Upper lobe of right lung (tissue), 1 donor: ENCODE results near the gene ECM2. TPM values are rescaled to one million over a fixed set of nuclear protein-coding genes. Genes with fewer than 3 reads are reported as not detected.

ENCODE experiments used
- ATAC-seq: fragments of 200-7000 bp; cut with Tn5 transposase; one replicate; pipeline ENCODE4 v1.9.1; 2020; ENCODE audit warnings: mild to moderate bottlenecking, moderate library complexity
- DNase-seq: peaks from one replicate; pipeline ENCODE4 v3.0.0-alpha.2; 2020
- H3K27ac ChIP-seq: fragments of 200-600 bp; one replicate; pipeline ENCODE4 v1.8.0; 2022
- H3K27me3 ChIP-seq: fragments of 200-600 bp; one replicate; pipeline ENCODE4 v1.8.0; 2022; ENCODE audit warnings: mild to moderate bottlenecking
- H3K36me3 ChIP-seq: fragments of 200-600 bp; one replicate; pipeline ENCODE4 v1.8.0; 2022
- H3K4me1 ChIP-seq: fragments of 200-600 bp; one replicate; pipeline ENCODE4 v1.8.0; 2022
- H3K4me3 ChIP-seq: fragments of 200-600 bp; one replicate; pipeline ENCODE4 v1.8.0; 2022; ENCODE audit warnings: mild to moderate bottlenecking
- H3K9me3 ChIP-seq: fragments of 200-600 bp; one replicate; pipeline ENCODE4 v1.8.0; 2022
- intact Hi-C: fragments of 100-400 bp; cut with DNase I; formaldehyde crosslinking; loops from one replicate; pipeline ENCODE4 v1.11.0; 2022
- total RNA-seq: library from RNA; stranded (reverse); fragmentation: NEBNext Ultra II Directional; extraction: Animal tissue kit (Norgen Biotek cat#: 25700); gene quantifications from one replicate; pipeline ENCODE4 v1.2.1, GENCODE V29; 2021
- TF ChIP-seq, protein P1 (sequence below): fragments of 200-600 bp; IDR thresholded peaks from one replicate; pipeline ENCODE4 v1.8.0; 2022; ENCODE audit warnings: antibody characterized with exemption
- donor health status: DM: no; HTN: yes; CAD: no; lungs with severe emphysema.

The ECM2 gene
- total RNA-seq, 1 donor from 2014 or later, result 13.8 TPM

DNA sequence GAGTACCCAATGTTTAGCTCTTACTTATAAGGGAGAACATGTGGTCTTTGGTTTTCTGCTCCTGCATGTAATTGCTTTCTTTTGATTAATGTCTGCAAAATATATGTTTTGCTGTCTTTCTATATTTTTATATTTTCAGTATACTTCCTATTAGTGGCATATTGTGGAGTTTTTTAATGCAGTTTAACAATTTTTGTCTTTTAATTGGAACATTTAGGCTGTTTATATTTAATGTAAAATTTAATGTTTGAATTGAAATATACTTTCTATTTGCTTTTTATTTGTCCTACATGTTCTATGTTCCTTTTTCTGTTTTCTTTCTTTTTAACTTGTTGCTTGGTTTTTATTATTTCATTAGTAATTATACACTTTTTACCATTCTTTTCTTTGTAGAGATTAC, 4.9 kb downstream of the ECM2 start:
- intact Hi-C loops, result no loop called here
- ATAC-seq, result no peak
- H3K9me3 ChIP-seq, result no peaks in the 10 kb centered on the region

DNA sequence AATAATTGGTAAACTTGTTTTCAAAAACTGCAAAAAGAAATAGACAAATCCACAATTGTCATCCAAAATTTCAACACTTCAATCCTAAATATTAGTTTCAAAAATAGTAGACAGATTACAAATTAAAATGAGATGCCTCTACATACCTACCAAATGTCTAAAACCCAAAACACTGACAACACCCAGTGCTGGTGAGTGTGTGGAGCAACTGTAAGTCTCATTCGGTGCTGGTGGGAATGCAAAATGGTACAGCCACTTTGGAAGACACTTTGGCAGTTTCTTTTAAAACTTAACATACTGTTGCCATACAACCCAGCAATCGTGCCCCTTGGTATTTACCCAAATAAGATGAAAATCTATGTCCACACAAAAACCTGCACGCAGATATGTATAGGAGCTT, 6.7 kb downstream of the ECM2 start:
- no peak overlapping the region for H3K4me3 ChIP-seq
- no peak for DNase-seq
- H3K27me3 ChIP-seq, result no peaks in the 10 kb centered on the region
- no peak overlapping the region for H3K27ac ChIP-seq
- intact Hi-C loops, result no loop called here
- ATAC-seq, result no peak
- H3K9me3 ChIP-seq, result no peaks in the 10 kb centered on the region
- TF ChIP-seq, protein P1, sequence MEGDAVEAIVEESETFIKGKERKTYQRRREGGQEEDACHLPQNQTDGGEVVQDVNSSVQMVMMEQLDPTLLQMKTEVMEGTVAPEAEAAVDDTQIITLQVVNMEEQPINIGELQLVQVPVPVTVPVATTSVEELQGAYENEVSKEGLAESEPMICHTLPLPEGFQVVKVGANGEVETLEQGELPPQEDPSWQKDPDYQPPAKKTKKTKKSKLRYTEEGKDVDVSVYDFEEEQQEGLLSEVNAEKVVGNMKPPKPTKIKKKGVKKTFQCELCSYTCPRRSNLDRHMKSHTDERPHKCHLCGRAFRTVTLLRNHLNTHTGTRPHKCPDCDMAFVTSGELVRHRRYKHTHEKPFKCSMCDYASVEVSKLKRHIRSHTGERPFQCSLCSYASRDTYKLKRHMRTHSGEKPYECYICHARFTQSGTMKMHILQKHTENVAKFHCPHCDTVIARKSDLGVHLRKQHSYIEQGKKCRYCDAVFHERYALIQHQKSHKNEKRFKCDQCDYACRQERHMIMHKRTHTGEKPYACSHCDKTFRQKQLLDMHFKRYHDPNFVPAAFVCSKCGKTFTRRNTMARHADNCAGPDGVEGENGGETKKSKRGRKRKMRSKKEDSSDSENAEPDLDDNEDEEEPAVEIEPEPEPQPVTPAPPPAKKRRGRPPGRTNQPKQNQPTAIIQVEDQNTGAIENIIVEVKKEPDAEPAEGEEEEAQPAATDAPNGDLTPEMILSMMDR, result no peak
- H3K36me3 ChIP-seq, result no peaks in the 10 kb centered on the region
- H3K4me1 ChIP-seq, result peaks cover 3% of the 10 kb centered on the region

More for the DNA sequence above, 4.9 kb downstream of the ECM2 start:
- Histone ChIP-seq H3K4me1 (peaks cover 12% of the 10 kb centered on the region), H3K27ac (no peak overlapping the region), H3K4me3 (no peak overlapping the region), H3K36me3 (no peaks in the 10 kb centered on the region), H3K27me3 (no peaks in the 10 kb centered on the region)
- DNase-seq, result no peak
- TF ChIP-seq, protein P1, result no peak

DNA sequence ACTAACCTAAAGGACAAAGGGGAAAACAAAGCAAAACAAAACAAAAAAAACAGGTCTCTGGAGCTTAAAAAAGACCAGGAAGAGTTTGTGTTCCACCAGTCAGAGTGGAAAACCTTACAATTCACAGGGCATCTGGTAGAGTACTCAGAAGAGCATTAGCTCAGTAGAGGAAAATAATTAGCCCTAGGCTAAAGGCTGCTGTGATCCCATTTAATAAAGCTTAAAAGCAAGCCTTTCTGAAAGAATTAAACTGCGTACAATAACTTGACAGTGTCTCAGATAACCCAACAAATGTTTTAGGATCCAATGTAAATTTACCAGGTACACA, 7.3 kb downstream of the ECM2 start:
- Histone ChIP-seq H3K36me3 (no peaks in the 10 kb centered on the region), H3K4me3 (no peak overlapping the region), H3K27ac (no peak overlapping the region), H3K4me1 (no peaks in the 10 kb centered on the region), H3K27me3 (no peaks in the 10 kb centered on the region), H3K9me3 (no peaks in the 10 kb centered on the region)
- no peak for ATAC-seq
- DNase-seq, result no peak
- TF ChIP-seq, protein P1, result no peak
- intact Hi-C loops, result no loop called here

DNA sequence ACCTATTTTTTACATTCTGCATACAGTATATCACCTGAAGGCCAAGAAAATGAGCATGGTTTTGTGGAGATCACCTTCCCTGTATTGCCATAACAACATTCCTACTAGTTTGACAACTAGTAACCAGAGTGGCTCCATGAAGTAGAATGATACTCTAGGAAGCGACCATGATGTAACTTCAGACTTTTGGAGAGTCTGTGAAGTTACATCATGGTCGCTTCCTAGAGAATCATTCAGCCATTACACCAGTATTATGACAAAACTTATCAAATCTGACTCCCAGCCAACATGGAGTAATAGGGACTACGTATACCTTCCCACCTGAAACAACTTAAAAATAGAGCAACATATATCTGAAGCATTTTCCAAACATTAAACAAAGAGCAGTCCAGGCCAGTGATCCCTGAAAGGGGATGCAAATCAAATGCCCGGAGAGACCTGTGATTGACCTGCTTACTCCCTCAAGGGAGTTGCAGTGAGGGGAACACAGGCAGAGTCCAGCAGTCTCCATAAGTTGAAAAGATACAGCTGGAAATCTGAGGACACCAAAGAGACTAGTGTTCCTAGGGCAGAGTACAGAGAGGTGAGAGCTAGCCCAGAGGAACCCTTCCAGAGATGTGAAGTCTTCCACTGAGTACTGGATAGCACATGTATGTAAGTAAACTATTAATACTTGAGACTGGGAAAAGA, 7.8 kb downstream of the ECM2 start:
- Histone ChIP-seq H3K27ac (no peak overlapping the region), H3K27me3 (no peaks in the 10 kb centered on the region), H3K4me3 (no peak overlapping the region), H3K36me3 (no peaks in the 10 kb centered on the region), H3K9me3 (no peaks in the 10 kb centered on the region), H3K4me1 (no peaks in the 10 kb centered on the region)
- intact Hi-C loops, result no loop called here
- TF ChIP-seq, protein P1, result no peak
- ATAC-seq (no peak), DNase-seq (no peak)

DNA sequence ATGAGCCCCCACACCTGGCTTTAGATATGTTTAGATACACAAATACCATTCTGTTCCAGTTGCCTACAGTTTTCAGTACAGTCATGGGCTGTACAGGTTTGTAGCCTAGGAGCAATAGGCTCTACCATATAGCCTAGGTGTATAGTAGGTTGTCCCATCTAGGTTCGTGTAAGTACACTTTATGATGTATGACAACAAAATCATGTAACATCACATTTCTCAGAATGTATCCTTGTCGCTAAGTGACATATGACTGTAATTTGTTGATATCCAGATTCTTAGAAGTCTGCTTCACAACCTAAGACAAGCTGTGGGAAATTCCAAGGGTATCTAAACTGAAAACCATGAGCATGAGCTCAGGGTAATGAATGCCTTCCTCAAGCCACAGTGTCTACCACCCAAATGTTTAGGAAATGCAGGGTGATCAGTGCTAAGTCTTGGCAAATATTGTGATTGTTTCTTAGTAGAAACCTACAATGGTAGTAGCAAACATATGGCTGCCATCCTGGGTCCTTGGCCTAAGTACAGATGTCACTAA, 8.4 kb downstream of the ECM2 start:
- intact Hi-C loops, result no loop called here

More for the DNA sequence above, 8.4 kb downstream of the ECM2 start:
- Histone ChIP-seq H3K9me3 (no peaks in the 10 kb centered on the region), H3K27me3 (no peaks in the 10 kb centered on the region), H3K36me3 (no peaks in the 10 kb centered on the region), H3K4me3 (no peak overlapping the region), H3K27ac (no peak overlapping the region), H3K4me1 (no peaks in the 10 kb centered on the region)
- ATAC-seq (no peak), DNase-seq (no peak)
- TF ChIP-seq, protein P1, result no peak
